Measurements from ENCODE around the gene BRMS1.

BRMS1 gene

GRCh38 chr11:66347425-66348276, 2.7 kb upstream of the BRMS1 start, which contains the start of gene B4GAT1:
Gene B4GAT1 (minus strand): TSS chr11:66347629. CDS start chr11:66347545, 84 bp downstream.
- Mint-ChIP-seq H3K36me3 (ENCODE audit: low read depth) (peaks cover 19% of the 10 kb centered on the region), H3K27ac (peak within 1 kb of the TSS; percentile 53), H3K4me3 (peak within 1 kb of the TSS; percentile 81), H3K9me3 (no peaks in the 10 kb centered on the region), H3K27me3 (peaks cover 24% of the 10 kb centered on the region), H3K4me1 (ENCODE audit: low read depth) (peaks cover 43% of the 10 kb centered on the region)
- intact Hi-C loops (cut with micrococcal nuclease), result no loop called here

- Mint-ChIP-seq H3K27me3 (peaks cover 22% of the 10 kb centered on the region), H3K4me1 (ENCODE audit: low read depth) (peaks cover 45% of the 10 kb centered on the region), H3K4me3 (peak overlapping the region; percentile 71), H3K27ac (peak overlapping the region; percentile 25), H3K36me3 (ENCODE audit: low read depth) (peaks cover 28% of the 10 kb centered on the region), H3K9me3 (no peaks in the 10 kb centered on the region)
- intact Hi-C loops (cut with micrococcal nuclease), result no loop called here
Observed at GRCh38 chr11:66346476-66347424, 1.8 kb upstream of the BRMS1 start.

- intact Hi-C loops (cut with micrococcal nuclease), result no loop called here
Observed at GRCh38 chr11:66345316-66345649, 379 bp upstream of the BRMS1 start.

GRCh38 chr11:66343176-66343575, 1.7 kb downstream of the BRMS1 start:
- Mint-ChIP-seq H3K4me1 (ENCODE audit: low read depth) (peaks cover 42% of the 10 kb centered on the region), H3K27me3 (peaks cover 11% of the 10 kb centered on the region), H3K9me3 (no peaks in the 10 kb centered on the region), H3K4me3 (no peak overlapping the region), H3K36me3 (ENCODE audit: low read depth) (peaks cover 63% of the 10 kb centered on the region), H3K27ac (peak overlapping the region; percentile 28)
- intact Hi-C loops (cut with micrococcal nuclease), result no loop called here

More at GRCh38 chr11:66345316-66345649, 379 bp upstream of the BRMS1 start:
- no peaks in the 10 kb centered on the region for H3K9me3 Mint-ChIP-seq
- peaks cover 21% of the 10 kb centered on the region for H3K27me3 Mint-ChIP-seq
- peak overlapping the region; percentile 91 for H3K4me3 Mint-ChIP-seq
- H3K36me3 Mint-ChIP-seq (ENCODE audit: low read depth), result peaks cover 42% of the 10 kb centered on the region
- H3K4me1 Mint-ChIP-seq (ENCODE audit: low read depth), result peaks cover 45% of the 10 kb centered on the region
- H3K27ac Mint-ChIP-seq, result peak overlapping the region; percentile 96

- Mint-ChIP-seq H3K27me3 (no peaks in the 10 kb centered on the region), H3K36me3 (ENCODE audit: low read depth) (peaks cover 78% of the 10 kb centered on the region), H3K27ac (no peak overlapping the region), H3K9me3 (no peaks in the 10 kb centered on the region), H3K4me3 (no peak overlapping the region), H3K4me1 (ENCODE audit: low read depth) (peaks cover 44% of the 10 kb centered on the region)
- intact Hi-C loops (cut with micrococcal nuclease), result no loop called here
Observed at GRCh38 chr11:66341502-66342126, 3.3 kb downstream of the BRMS1 start.

- H3K27me3 Mint-ChIP-seq, result no peaks in the 10 kb centered on the region
- peaks cover 84% of the 10 kb centered on the region for H3K36me3 Mint-ChIP-seq (ENCODE audit: low read depth)
- no peaks in the 10 kb centered on the region for H3K9me3 Mint-ChIP-seq
- H3K4me1 Mint-ChIP-seq (ENCODE audit: low read depth), result peaks cover 46% of the 10 kb centered on the region
- no peak overlapping the region for H3K27ac Mint-ChIP-seq
- intact Hi-C loops (cut with micrococcal nuclease), result no loop called here
- H3K4me3 Mint-ChIP-seq, result no peak overlapping the region
Observed at GRCh38 chr11:66340596-66341501, 4.1 kb downstream of the BRMS1 start.

GRCh38 chr11:66339686-66340483, 5.0 kb downstream of the BRMS1 start:
- Mint-ChIP-seq H3K27me3 (no peaks in the 10 kb centered on the region), H3K36me3 (ENCODE audit: low read depth) (peaks cover 87% of the 10 kb centered on the region), H3K4me3 (no peak overlapping the region), H3K9me3 (no peaks in the 10 kb centered on the region), H3K27ac (no peak overlapping the region), H3K4me1 (ENCODE audit: low read depth) (peaks cover 48% of the 10 kb centered on the region)
- intact Hi-C loops (cut with micrococcal nuclease), result no loop called here

GRCh38 chr11:66339162-66339675, 5.7 kb downstream of the BRMS1 start:
- no peaks in the 10 kb centered on the region for H3K27me3 Mint-ChIP-seq
- peak overlapping the region; percentile 20 for H3K27ac Mint-ChIP-seq
- intact Hi-C loops (cut with micrococcal nuclease), result no loop called here
- H3K4me1 Mint-ChIP-seq (ENCODE audit: low read depth), result peaks cover 47% of the 10 kb centered on the region
- H3K4me3 Mint-ChIP-seq, result no peak overlapping the region
- peaks cover 85% of the 10 kb centered on the region for H3K36me3 Mint-ChIP-seq (ENCODE audit: low read depth)
- no peaks in the 10 kb centered on the region for H3K9me3 Mint-ChIP-seq

- Mint-ChIP-seq H3K4me3 (no peak overlapping the region), H3K27ac (peak overlapping the region; percentile 20), H3K36me3 (ENCODE audit: low read depth) (peaks cover 89% of the 10 kb centered on the region), H3K9me3 (no peaks in the 10 kb centered on the region), H3K27me3 (no peaks in the 10 kb centered on the region), H3K4me1 (ENCODE audit: low read depth) (peaks cover 46% of the 10 kb centered on the region)
- intact Hi-C loops (cut with micrococcal nuclease), result no loop called here
Observed at GRCh38 chr11:66338276-66339161, 6.4 kb downstream of the BRMS1 start.

- no peaks in the 10 kb centered on the region for H3K9me3 Mint-ChIP-seq
Observed at GRCh38 chr11:66337103-66337899, 7.6 kb downstream of the BRMS1 start.

More at GRCh38 chr11:66337103-66337899, 7.6 kb downstream of the BRMS1 start:
- Mint-ChIP-seq H3K27ac (peak overlapping the region; percentile 1), H3K27me3 (no peaks in the 10 kb centered on the region), H3K4me1 (ENCODE audit: low read depth) (peaks cover 35% of the 10 kb centered on the region), H3K4me3 (no peak overlapping the region), H3K36me3 (ENCODE audit: low read depth) (peaks cover 89% of the 10 kb centered on the region)
- intact Hi-C loops (cut with micrococcal nuclease), result no loop called here

Data from dendritic cell treated with granulocyte-macrophage colony-stimulating factor and Interleukin-4, amounts not matched to agents 40 ng/mL and 50 ng/mL, for 4 days (primary cell).